ENCODE measurements around the gene SLC2A9.

SLC2A9 gene

GRCh38 chr4:9954468-9954867 lies 66.8 kb downstream of the SLC2A9 start:
- no peak for TF ChIP-seq SP1 (IDR thresholded peaks at IDR 0.05)
- TF ChIP-seq FOXA1 (IDR thresholded peaks at IDR 0.05) = no peak
- TF ChIP-seq BHLHE40 (IDR thresholded peaks at IDR 0.05; ENCODE audit: borderline replicate concordance) = no peak
- no peak for TF ChIP-seq PKNOX1 (IDR thresholded peaks at IDR 0.05)
- TF ChIP-seq HDGF (IDR thresholded peaks at IDR 0.05; ENCODE audit: borderline replicate concordance) = no peak
- ChIA-PET POLR2A (no interaction called here), CTCF (no interaction called here)
- no peak for DNase-seq (ENCODE audit: extremely low spot score)

- DNase-seq (ENCODE audit: extremely low spot score) = no peak
- TF ChIP-seq L3MBTL2 (conservative IDR thresholded peaks at IDR 0.05) = no peak
- TF ChIP-seq ELF4 (IDR thresholded peaks at IDR 0.05) = no peak
- no peak for TF ChIP-seq BHLHE40 (IDR thresholded peaks at IDR 0.05; ENCODE audit: borderline replicate concordance)
- POLR2A ChIA-PET = no interaction called here
- CTCF ChIA-PET = no interaction called here
These were observed 68.2 kb downstream of the SLC2A9 start for GRCh38 chr4:9953089-9953488.

GRCh38 chr4:9952415-9952950 lies 68.8 kb downstream of the SLC2A9 start:
- DNase-seq (ENCODE audit: extremely low spot score) = no peak
- POLR2A ChIA-PET = no interaction called here
- CTCF ChIA-PET = no interaction called here
- no peak for TF ChIP-seq HDGF (IDR thresholded peaks at IDR 0.05; ENCODE audit: borderline replicate concordance)
- no peak for TF ChIP-seq LEF1 (IDR thresholded peaks at IDR 0.05; ENCODE audit: borderline replicate concordance)
- TF ChIP-seq SP1 (IDR thresholded peaks at IDR 0.05) = no peak
- TF ChIP-seq SUZ12 (IDR thresholded peaks at IDR 0.05) = no peak
- no peak for TF ChIP-seq FOXK2 (IDR thresholded peaks at IDR 0.05)
- no peak for TF ChIP-seq FOXA1 (IDR thresholded peaks at IDR 0.05)
- no peak for TF ChIP-seq PKNOX1 (IDR thresholded peaks at IDR 0.05)
- TF ChIP-seq BHLHE40 (IDR thresholded peaks at IDR 0.05; ENCODE audit: borderline replicate concordance) = no peak

GRCh38 chr4:9949573-9949972 lies 71.7 kb downstream of the SLC2A9 start:
- ChIA-PET POLR2A (no interaction called here), CTCF (no interaction called here)
- no peak for DNase-seq (ENCODE audit: extremely low spot score)
- TF ChIP-seq LEF1 (IDR thresholded peaks at IDR 0.05; ENCODE audit: borderline replicate concordance) = no peak
- TF ChIP-seq FOXK2 (IDR thresholded peaks at IDR 0.05) = no peak
- no peak for TF ChIP-seq BHLHE40 (IDR thresholded peaks at IDR 0.05; ENCODE audit: borderline replicate concordance)
- TF ChIP-seq PKNOX1 (IDR thresholded peaks at IDR 0.05) = no peak
- no peak for TF ChIP-seq ARNT (IDR thresholded peaks at IDR 0.05)
- no peak for TF ChIP-seq NFRKB (IDR thresholded peaks at IDR 0.05)
- TF ChIP-seq HDGF (IDR thresholded peaks at IDR 0.05; ENCODE audit: borderline replicate concordance) = no peak
- TF ChIP-seq SP1 (IDR thresholded peaks at IDR 0.05) = no peak
- no peak for TF ChIP-seq ELF4 (IDR thresholded peaks at IDR 0.05)
- no peak for TF ChIP-seq SUZ12 (IDR thresholded peaks at IDR 0.05)
- no peak for TF ChIP-seq FOXM1 (IDR thresholded peaks at IDR 0.05; ENCODE audit: borderline replicate concordance)
- no peak for TF ChIP-seq CTBP1 (IDR thresholded peaks at IDR 0.05; ENCODE audit: borderline replicate concordance)
- no peak for TF ChIP-seq ZNF384 (IDR thresholded peaks at IDR 0.05)
- no peak for TF ChIP-seq TARDBP (IDR thresholded peaks at IDR 0.05)
- no peak for TF ChIP-seq L3MBTL2 (conservative IDR thresholded peaks at IDR 0.05)
- no peak for TF ChIP-seq FOXA1 (IDR thresholded peaks at IDR 0.05)

GRCh38 chr4:9947168-9948062 lies 73.9 kb downstream of the SLC2A9 start:
- ChIA-PET POLR2A (no interaction called here), CTCF (no interaction called here)
- no peak for DNase-seq (ENCODE audit: extremely low spot score)
- TF ChIP-seq LEF1 (IDR thresholded peaks at IDR 0.05; ENCODE audit: borderline replicate concordance) (no peak), ELF4 (IDR thresholded peaks at IDR 0.05) (no peak), HDGF (IDR thresholded peaks at IDR 0.05; ENCODE audit: borderline replicate concordance) (no peak), FOXA1 (IDR thresholded peaks at IDR 0.05) (no peak), PKNOX1 (IDR thresholded peaks at IDR 0.05) (no peak), SP1 (IDR thresholded peaks at IDR 0.05) (no peak), L3MBTL2 (conservative IDR thresholded peaks at IDR 0.05) (no peak), FOXM1 (IDR thresholded peaks at IDR 0.05; ENCODE audit: borderline replicate concordance) (no peak), BHLHE40 (IDR thresholded peaks at IDR 0.05; ENCODE audit: borderline replicate concordance) (no peak), CTBP1 (IDR thresholded peaks at IDR 0.05; ENCODE audit: borderline replicate concordance) (no peak), SUZ12 (IDR thresholded peaks at IDR 0.05) (no peak), TARDBP (IDR thresholded peaks at IDR 0.05) (no peak), FOXK2 (IDR thresholded peaks at IDR 0.05) (no peak), ZNF384 (IDR thresholded peaks at IDR 0.05) (no peak), NFRKB (IDR thresholded peaks at IDR 0.05) (no peak), ARNT (IDR thresholded peaks at IDR 0.05) (no peak)

- ChIA-PET CTCF (no interaction called here), POLR2A (no interaction called here)
- DNase-seq (ENCODE audit: extremely low spot score) = no peak
- no peak for TF ChIP-seq NFRKB (IDR thresholded peaks at IDR 0.05)
- TF ChIP-seq PKNOX1 (IDR thresholded peaks at IDR 0.05) = no peak
- TF ChIP-seq HDGF (IDR thresholded peaks at IDR 0.05; ENCODE audit: borderline replicate concordance) = no peak
- TF ChIP-seq FOXA1 (IDR thresholded peaks at IDR 0.05) = no peak
- no peak for TF ChIP-seq ELF4 (IDR thresholded peaks at IDR 0.05)
- TF ChIP-seq LEF1 (IDR thresholded peaks at IDR 0.05; ENCODE audit: borderline replicate concordance) = no peak
- no peak for TF ChIP-seq ARNT (IDR thresholded peaks at IDR 0.05)
These were observed 75.1 kb downstream of the SLC2A9 start for GRCh38 chr4:9946170-9946569.
